CD1c-positive myeloid dendritic cell (primary cell): ENCODE data around the gene DGKG.

Source experiments
- DNase-seq: peaks from one replicate; pipeline ENCODE4 v3.0.0-alpha.2; 2016; ENCODE audit errors: extremely low spot score

The DGKG gene

DNA sequence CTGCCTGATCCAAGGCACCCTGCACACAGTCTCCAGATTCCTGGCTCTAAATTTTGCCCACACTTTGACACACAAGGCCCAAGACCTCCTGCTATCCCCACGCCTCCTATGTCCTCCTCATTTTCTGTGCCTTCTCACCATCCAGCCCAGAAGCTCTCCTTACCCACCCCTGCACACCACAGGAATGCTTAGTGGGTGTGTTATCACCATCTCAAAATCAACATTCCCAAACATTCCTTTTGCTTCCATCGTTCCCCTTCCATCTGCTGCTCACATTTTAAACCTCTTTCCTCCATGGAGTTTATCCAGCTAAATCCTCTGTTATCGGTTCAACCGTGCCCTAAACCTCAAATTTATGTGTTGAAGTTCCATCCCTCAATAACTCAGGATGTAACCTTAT lies 43.9 kb downstream of the DGKG start:
- DNase-seq = no peak

DNA sequence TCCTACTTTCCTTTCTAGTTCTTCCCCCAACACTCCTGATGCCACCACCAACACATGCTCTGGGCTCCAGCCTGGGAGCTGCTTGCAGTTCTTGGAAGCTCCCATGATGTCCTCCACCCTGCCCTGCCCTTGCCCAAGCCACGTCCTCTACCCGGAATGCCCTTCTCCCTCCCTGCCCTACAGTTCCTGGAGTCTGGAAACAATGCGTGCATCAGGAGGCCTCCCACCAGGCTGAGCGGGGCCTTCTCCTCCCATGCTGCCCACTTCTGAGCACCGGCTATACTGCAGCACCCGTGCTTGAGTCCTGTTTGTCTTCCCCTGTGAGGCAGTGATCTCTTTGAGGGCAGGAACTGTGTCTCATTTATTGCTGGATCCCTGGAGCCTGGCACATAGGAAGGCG lies 44.6 kb downstream of the DGKG start:
- DNase-seq = no peak

DNA sequence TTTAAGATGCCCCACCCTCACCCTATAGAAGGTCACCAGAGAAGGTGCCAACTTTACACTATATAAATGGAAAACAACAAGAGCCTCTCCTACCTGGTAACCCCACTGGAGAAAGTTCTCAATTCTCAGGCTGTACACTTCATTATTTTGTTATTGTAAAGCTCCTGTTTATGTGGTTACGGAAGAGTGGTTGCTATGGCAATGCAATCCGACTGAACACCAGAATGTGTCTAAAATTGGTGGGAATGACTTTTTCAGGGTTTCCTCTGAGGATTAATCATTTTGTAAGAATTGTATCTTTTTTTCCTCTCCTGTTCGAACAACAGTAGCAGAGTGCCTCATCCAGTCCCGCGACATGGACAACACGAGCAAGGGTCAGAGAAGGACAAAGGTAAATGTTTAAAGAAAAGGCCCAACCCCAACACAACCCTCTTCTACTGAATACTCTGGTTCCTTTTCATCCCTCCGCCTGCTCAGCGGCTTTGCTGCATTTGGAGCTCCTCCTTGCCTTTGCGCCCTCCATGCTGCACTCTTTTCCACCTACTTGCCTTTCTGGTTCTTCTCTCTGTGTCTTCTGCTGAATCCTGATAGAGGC lies 45.3 kb downstream of the DGKG start:
- DNase-seq = no peak

DNA sequence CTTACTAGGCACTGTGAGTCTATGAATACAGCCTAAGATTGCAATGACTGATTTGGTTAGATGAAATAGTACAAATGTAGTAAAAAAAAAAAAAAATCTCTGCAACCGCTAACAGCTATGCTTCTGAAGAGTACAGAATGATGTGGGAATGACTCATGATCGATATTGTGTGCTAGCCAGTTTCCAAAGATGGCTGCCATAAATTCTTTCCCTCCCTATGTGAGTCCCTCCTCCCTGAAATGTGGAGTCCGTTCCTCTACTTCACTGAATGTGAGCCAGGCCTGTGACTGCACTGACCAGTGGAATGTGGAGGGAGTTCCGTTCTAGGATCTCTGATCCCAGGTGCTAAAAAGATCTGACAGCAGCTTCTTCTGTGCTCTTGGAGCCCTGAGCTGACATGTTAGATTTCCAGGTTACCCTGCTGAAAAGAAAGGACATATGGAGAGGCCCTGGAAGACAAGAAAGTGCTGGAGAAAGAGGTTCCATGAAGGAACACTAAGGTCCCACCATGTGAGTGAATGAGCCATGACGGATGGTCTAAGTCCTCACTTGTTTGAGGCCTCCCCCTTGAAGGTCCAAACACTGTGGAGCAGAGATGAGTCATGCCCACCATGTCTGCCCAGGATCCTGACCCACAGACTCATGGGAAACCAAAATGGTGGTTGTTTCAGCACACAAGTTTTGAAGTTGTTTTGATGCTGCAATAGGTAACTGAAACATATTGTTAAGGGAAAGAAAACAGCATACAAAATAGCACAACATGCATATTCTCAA lies 46.3 kb downstream of the DGKG start:
- DNase-seq = no peak

DNA sequence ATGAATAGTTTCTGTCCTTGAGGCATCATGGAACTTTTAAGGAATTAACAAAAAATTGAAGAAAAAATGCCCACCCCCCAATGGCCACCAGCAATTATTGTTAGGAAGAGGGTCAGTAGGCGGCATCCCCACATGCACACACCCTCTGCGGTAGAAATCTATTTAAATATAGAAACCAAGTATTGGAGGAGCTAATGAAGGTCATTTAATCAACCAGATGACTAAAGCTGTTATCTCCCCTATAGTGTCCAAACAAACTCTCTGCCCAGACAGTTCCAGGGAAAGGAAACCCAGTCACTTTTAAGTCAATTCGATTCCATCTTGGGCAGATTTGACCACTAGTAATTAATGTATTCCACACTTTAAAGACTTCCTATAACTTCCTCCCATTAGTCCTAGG lies 47.1 kb downstream of the DGKG start:
- no peak for DNase-seq

DNA sequence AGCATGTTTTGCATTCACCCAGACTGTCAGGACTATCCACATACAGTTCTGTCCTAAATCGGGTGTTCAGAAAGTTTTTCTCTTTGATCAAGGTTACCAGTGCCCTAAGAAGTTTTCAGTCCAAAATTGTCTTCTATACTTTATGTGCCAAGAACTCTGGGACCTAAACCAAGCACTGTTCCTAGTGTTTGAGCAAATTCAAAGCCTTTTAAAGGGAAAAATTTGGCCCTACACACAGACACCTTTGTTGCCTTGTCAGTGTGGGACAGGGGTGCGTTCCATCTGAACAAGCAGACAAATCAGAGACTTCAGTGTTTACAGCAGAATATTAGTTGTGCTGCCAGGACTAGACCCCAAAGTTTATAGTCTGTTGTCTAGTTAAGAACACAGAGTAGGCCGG lies 50.6 kb downstream of the DGKG start:
- DNase-seq = no peak

DNA sequence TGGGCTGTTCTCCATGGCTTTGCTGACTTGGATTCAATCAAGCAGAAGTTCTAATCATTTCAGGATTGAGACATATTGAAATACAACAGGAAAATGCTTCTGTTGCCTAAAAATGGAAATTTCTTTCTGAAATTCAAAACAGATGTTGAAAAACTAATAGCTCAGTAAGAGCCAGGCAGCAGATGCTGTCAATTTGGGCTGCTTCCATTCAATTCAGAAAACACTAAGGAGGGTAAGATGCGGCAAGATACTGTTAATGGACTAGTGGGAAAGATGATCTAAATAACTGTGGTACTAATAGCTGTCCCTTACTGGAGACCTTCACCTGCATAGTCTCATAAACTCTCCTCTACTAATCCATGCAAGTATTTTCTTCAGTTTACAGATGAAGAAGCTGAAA lies 53.5 kb downstream of the DGKG start:
- DNase-seq = no peak

DNA sequence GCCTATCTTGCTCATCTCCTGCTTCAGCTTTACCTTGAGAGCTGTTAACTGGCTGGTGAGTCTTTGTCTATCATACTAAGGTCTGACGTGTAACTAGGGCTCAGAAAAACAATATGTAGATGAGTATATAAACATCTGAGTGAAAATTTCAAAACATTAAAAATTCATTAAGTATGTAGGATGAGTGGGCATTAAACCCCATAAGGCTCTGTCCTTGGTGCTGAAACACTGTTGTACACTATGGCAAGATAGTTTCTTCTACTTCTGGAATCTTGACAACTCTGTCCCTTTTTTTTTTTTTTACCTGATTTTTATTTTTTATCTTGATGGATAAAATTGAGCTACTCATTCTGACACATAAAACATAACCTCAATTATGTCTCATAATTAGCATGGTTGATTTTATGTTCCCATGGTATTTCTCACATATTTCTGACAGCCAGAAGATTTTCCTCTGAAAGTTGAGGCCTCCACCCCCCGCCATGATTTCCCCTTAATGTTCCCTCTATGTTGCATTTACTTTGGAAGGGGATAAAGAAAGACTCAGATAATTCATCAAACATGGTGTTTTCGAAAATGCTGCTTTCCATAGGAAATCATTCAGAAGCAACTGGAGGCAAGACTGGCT lies 54.3 kb downstream of the DGKG start:
- peak; percentile 30 for DNase-seq

DNA sequence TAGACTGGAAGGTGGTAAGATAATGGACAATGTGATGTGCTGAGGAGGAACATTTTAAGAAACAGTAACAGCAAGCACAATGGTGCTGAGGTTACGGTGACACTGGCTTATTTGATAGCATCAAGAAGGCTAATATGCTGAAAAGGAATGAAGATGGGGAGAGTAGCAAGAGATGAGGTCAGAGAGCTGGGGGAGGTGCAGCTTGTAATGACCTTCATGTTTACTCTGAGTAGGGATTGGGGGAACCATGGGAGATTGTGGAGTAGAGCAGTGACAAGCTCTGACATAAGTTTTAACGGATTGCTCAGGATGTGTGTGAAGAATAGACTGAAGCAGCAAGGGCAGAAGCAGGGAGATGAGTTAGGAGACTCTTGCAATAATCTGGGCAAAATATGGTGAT lies 56.7 kb downstream of the DGKG start:
- no peak for DNase-seq

DNA sequence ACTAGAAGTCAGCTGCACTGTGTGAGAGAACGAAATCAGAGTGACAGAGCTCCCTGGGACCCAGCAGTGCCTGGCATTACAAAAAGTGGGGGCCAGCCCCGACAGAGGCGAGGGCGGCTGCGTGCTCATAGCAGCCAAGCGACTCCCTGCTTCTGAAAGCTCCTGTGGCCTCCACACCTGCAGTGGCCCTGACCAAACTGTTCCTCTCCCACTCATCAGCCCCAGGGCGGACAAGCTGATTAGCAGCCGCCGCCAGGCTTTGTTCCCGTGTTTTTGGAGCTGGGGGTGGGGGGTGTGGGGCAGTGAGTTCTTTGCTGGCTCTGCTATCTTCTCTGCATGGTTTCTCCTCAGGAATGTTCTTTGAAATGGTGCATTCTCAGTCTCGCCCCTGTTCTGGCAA lies 58.1 kb downstream of the DGKG start:
- DNase-seq = no peak

DNA sequence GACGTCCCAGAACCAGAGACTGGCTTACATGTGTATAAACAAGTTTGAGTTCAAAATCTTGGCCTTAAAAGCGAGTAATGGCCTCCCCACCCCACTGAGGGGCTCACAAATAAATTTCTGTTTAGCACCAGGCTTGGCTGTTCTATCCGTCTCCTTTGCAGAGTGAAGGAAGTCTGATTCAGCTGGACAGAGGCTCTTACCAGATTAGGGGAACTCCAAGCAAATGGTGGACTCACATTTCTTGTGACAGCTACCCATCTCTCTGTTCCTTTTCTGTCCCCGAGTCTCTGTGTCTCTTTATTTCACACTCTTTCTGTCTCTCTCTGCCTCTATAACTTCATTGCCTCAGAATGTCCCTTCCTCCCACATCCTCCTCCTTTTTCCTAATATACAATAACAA lies 62.7 kb downstream of the DGKG start:
- no peak for DNase-seq

DNA sequence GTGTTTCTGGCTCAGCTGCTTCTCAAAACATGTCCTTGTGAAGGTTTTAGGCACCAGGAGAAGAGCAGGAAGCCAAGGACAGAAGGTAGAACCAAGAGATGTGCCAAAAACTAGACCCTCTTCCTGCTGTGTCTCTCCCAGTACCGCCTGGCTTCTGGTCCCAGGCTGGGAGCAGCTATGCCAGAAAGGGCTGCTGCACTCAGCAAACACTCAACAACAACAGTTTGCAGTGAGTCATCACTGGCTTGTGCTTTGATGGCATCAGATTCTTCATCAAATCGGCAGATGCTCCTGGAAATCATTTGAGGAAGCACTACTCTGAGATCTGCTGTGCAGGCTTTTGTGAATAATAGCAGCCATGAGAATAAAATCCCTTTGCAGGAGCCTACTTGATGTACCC lies 63.2 kb downstream of the DGKG start:
- peak; percentile 7 for DNase-seq

DNA sequence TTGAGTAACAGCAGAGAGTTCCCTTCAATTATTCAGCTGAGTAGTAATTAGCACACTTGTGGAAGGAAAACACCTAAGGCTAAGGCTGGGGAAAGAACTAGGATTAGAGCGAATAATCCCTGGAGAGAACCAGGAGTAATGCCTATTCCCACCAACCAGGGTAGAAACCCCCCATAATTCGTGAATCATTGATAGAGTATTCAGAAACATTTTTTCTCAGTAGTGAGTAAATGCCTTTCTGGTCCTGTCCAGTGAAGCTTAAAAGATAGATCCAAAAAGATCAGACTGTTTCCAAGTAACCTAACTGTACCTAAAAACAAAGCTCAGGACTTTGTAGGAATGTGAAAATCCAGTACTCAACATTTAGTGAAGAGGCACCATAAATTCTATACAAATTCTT lies 71.2 kb downstream of the DGKG start:
- no peak for DNase-seq

DNA sequence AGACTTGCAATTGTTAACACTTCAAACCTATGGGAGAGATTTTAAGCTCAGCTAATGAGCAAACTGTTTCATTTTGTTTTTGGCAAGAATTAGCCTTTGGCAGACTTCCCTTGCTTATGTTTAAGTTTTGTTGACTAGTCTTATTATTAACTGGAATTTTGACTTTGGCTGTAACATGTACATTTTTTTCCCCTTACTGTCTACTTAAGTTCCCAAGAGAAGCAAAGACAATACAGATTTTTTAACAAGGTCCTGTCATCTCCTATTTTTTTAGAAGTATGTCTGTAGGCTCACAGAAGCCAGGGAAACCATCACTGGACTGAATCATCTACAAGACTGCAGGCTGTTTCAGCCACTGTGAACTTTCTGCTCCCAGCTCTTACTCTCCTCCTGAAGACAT lies 74.3 kb downstream of the DGKG start:
- DNase-seq = no peak

DNA sequence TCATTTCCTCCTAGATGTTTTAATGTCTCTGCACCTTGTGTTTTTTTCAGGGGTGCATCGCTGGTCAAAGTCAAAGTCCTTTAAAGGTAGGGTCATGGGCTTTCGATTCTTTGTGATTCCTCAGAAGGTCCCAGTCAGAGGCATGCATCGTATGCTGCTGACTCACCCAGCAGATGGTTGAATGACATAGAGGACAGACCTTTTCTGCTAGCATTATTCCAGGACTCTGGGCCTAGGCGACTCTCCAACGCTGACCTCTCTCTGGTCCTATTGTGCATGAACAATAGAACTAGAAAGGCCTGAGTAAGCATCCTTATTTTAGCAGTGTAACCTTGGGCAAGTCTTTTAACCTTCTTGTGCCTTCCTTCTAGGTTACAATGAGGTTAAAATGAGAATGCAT lies 75.9 kb downstream of the DGKG start:
- DNase-seq = no peak

DNA sequence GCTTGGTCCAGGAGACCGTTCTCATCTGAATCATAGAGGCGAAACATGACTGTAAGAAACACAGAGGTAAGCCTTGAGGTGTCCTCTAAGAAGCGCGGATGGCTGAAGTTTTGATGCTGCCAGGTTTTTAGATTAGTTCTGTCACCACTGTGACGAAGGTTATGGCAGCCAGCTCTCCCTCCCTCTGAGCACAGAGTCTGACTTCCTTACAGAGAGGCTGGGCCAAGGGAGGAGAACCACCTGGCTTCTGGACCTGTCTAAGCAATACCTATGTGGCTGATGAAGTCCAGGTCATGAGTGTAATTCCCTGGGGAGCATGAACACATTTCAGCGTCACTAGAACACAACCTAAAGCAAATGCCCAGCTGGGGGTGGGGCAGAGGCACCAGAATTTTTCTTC lies 77.4 kb downstream of the DGKG start:
- no peak for DNase-seq

DNA sequence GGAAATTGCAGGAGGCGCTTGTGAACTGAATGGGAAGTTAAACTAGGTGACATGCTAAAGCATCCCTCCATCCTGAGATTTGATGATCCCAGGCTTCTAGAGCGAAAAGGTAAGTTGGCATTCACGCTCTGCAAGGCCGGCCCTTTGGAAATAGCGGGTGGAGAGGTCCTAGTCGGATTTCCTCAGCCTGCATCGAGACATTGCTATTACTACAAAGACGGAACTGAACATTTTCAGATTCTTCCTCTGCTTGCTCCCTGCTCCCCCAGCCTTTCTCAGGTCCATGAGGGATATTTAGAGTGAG lies 77.7 kb downstream of the DGKG start:
- DNase-seq = no peak

DNA sequence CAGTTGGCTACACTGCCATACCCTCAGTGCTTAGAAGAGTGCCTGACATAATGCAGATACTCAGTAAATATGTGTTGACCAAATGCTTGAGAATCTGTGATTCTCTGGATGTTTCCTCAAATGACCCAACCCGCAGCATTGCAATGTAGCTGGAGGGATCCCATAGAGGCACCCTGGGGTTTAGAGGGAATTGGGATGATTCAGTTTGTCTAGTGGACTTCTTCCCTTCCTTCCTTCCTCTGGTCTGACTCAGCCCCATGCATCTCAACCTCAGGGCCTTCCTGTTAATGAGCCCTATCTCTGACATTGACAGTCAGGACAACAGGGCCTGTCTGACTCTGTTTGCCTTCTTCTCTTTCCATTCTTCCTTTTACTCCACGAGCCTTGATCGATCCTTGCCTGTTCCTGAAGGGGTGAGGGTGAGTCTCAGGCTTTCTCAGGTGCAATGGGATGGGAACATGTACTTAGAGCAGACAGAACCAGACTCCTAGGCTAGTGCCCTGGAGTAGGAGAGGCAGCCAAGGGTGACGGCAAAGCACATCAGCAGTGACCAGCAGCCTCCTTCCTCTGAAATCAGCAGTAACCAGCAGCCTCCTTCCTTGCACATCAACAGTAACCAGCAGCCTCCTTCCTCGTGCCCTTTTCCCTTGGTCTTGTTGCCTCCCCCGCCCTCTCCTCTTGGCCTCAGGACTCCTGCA lies 78.2 kb downstream of the DGKG start:
- no peak for DNase-seq

DNA sequence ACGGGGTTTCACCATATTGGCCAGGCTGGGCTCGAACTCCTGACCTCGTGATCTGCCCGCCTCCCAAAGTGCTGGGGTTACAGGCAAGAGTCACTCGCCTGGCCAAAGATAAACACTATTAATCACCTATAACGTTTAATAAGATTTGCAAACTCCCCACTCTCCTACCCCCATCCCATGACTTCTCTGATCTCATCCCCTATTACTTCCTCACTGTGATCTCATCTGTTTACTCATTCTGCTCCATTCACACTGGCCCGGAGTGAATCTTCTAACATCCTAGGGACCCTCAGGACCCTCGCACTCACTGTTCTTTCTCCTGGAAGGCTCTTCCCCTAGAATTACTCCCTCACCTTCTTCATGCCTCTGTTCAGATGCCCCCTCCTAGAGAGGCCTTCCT lies 78.9 kb downstream of the DGKG start:
- DNase-seq = no peak

DNA sequence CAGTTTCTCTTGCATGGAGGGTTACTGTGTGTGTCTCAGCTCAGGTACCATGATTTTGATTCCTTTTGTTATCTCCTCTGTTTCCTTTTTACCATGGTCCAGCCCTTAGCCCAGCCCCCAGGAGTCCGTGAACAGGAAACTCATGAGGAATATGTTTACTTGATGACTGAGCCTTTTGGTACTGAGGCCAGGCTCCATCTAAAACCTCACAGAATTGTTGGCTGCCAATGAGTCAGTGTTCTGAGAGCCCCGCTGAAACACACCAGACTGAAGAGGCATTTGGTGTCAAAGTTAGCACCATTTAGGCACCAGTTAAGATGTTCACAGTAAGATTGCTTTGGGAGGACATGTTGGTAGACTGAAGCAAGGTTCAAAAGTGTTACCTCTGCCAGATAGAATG lies 80.9 kb downstream of the DGKG start:
- no peak for DNase-seq

DNA sequence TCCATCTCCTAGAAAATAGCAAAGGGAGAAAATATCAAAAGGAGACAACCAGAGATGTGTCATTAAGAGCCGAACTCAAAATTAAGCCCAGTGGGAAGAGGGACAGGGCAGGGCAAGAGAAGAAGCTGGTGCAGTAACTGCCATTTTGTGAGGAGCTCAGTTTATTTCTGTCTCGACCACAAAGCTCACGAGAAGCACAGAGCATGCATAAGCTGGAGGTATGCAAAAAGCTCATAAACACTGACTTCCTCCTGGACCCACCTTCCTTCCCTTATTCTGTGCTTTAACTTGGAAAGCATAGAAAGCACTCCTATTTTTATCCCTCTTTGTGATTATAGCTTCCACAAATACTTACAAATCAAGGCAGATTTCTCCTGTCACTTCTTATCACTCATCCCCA lies 81.3 kb downstream of the DGKG start:
- no peak for DNase-seq

DNA sequence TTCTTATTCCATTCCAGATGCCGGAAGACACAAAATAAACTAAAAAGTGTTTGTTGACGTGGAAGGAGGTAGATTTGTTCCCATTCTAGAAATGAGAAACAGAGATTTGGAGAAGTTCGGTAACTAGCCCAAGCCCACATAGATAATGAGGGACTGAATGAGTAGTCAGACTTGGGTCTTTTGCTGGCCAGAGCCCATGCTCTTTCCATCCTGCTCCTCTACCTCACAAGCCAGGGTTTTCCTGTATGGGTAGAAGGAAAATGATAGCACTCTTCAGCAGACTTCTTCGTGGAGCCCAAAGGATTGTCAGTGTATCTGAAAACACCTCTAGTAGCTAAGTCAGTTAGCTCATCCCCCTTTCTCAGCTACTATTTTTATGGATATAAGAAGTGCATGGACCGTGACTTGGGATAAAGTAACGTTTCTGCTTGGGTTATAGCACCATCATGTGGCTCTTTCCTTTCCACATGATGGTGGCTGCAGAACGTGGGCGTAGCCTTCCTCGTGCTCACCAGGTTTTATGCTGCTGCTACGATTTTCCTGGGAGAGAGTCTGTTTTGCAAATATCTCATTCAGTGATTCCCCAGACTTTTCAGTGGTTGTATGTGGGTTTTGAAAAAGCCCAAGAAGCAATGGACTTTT lies 84.6 kb downstream of the DGKG start:
- peak; percentile 30 for DNase-seq

DNA sequence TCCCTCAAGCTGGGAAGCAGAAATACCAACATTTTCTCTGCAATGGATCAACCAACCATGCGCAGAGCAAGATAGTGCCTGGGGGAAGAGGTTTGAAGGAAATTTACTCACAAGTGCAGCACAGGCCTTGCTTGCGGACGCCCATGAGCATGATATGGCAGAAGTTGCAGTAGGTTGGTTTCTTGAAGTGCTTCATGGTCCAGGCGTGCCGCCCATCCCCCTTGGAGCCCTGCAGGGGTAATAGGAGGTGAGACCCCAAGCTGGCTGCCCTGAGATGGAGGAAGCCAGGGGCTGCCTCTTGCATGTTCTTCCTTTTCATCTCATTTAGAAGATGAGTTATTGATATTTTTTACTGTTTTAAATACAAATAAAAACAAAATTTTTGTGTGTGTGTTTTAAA lies 86.6 kb downstream of the DGKG start:
- DNase-seq = no peak
